K562 treated with DMSO at 1 percent for 4 hours (cell line): Measurements from ENCODE around the gene NPTXR. TPM values are rescaled to one million over a fixed set of nuclear protein-coding genes. Genes with fewer than 3 reads are reported as not detected.

ENCODE experiments used
- total RNA-seq: library from RNA; unstranded; fragments of 300-600 nt; gene quantifications from 2 replicates; pipeline ENCODE4 v1.2.3, GENCODE V29; 2022; ENCODE audit not compliant: insufficient read depth

NPTXR gene
- total RNA-seq, result 3.1 and 5.0 TPM in 2 replicates

DNA sequence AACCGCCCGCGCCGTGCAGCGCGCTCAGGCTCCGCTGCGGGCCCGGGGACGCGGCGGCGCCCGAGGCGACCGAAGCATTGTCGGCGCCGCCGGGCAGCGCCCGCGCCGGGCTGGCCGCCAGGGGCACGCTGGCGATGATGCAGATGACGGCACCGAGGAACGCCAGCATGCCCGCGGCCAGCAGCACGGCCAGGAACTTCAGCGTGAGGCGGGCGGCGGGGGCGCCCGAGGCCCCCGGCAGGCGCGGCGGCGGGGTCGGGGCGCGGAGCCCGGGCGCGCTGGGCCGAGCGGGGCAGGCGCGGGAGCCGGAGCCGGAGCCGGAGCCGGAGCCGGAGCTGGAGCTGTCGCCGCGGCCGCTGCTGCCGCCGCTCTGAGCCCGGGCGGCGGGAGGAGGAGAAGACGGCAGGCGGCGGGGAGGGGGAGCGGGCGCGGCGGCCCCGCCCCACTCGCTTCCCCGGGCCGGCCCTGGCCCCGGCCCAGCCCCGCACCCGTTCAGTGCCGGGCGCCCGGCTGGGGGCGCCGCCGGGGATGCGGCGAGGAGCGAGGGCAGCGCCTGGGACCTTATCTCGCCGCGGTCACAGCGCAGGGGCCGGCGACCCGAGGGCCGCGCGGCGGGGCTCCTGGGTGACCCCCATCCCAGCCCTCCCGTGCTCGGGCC lies at the start of gene NPTXR:
Gene NPTXR, minus strand, starts transcription at position 372 of the 658 bp plus-strand sequence.

DNA sequence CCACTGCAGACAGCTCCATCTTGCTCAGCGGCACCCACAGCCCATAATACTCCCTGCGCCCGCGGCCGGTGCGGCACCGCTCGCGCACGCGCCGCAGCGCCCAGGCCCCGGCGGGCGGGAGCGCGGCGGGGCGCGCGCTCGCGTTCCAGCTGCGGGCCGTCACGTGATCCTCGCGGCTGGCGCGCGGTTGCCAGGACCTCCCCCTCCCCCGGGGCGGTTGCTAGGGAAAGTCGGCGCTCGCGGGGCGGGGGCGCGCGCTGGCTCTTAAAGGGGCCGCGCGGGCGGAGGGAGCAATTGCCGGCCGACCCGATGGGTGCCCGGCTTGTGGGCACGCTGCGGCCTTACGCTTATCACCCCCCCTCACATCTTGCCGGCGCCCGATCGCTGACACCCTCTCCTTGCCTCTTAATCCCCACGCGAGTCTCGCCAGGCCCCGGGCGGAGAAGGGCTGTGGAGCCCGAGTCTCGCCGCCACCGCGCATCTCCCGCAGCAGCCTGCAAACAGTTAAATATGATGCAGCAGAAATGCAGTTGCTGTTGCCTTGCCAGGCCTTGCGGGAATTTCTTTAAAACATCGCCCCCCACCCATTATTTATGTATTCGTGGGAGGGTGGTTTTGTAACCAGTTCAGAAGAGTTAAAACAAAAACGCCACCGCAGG lies 28.5 kb upstream of the NPTXR start, which contains the start of gene CBX6:
Gene CBX6, minus strand, starts transcription at position 45 of the 659 bp plus-strand sequence. Its CDS starts 26 bp downstream, at position 19.

DNA sequence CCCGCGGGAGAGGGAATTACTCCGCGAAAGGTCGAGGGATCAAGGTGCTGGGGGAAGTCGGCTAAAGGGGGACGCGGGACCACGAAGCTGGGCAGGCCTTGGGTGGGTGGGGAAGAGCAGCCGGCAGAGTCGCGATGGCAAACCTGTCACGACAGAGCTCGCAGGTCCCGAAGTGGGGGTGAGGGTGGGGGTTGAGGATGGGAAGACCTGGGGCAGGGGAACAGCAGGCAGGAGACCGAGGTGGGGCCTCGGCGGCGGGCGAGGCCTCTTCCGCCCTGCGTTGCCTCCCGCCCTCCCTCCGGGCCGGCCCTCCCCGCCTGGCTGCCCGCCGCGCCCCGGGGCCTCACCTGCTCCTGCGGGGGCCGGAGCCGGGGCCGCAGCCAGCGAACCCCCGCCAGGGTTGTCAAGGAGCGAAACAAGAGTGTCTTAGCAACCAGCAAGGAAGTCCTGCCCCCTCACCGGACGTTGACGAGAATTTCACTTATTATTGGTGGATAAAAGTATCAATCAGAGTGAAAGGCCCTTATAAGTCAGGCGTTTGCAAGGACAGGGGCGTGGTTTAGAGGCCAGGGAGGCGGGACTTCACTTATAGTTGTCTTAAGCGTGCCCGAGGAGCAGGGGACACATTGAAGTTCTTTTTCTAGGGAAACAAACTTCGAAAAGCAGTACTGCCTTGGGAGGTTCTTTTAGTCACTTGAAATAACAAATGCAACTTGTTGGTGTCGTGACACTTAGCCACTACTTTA lies 49.9 kb downstream of the NPTXR start, which contains the start of gene DNAL4:
Gene DNAL4, minus strand, starts transcription at position 423 of the 746 bp plus-strand sequence. CDS start 11,412 bp downstream, outside the sequence.

Other genes with a start within 250 kb of the NPTXR start
- 0.18 TPM in 1 of 2 replicates, not detected in the other for gene FAM227A, start 187.6 kb downstream of the NPTXR start, total RNA-seq
- gene CBY1, start 187.4 kb downstream of the NPTXR start, total RNA-seq, result 5.3 and 10.2 TPM in 2 replicates
- 9.8 and 11.7 TPM in 2 replicates for gene TOMM22, start 162.1 kb downstream of the NPTXR start, total RNA-seq
- 28.2 and 31.0 TPM in 2 replicates for gene JOSD1, start 143.1 kb downstream of the NPTXR start, total RNA-seq
- 15.0 and 27.6 TPM in 2 replicates for gene GTPBP1, start 138.1 kb downstream of the NPTXR start, total RNA-seq
- gene SUN2, start 88.0 kb downstream of the NPTXR start, total RNA-seq, result 58.8 and 70.5 TPM in 2 replicates
- gene DNAL4, start 49.9 kb downstream of the NPTXR start, total RNA-seq, result 13.0 and 16.8 TPM in 2 replicates
- gene CBX6, start 28.2 kb upstream of the NPTXR start, total RNA-seq, result 6.0 and 6.8 TPM in 2 replicates
- gene APOBEC3A, start 113.6 kb upstream of the NPTXR start, total RNA-seq, result not detected in 2 replicates
- gene APOBEC3B, start 138.3 kb upstream of the NPTXR start, total RNA-seq, result 63.6 and 66.8 TPM in 2 replicates
- gene APOBEC3C, start 170.2 kb upstream of the NPTXR start, total RNA-seq, result 41.8 and 48.1 TPM in 2 replicates
- gene APOBEC3D, start 177.1 kb upstream of the NPTXR start, total RNA-seq, result 6.8 and 9.6 TPM in 2 replicates
- gene APOBEC3F, start 196.8 kb upstream of the NPTXR start, total RNA-seq, result 2.1 and 2.2 TPM in 2 replicates
- 8.7 and 13.0 TPM in 2 replicates for gene APOBEC3G, start 233.2 kb upstream of the NPTXR start, total RNA-seq